ENCODE results near the gene NUDT3.

DNA sequence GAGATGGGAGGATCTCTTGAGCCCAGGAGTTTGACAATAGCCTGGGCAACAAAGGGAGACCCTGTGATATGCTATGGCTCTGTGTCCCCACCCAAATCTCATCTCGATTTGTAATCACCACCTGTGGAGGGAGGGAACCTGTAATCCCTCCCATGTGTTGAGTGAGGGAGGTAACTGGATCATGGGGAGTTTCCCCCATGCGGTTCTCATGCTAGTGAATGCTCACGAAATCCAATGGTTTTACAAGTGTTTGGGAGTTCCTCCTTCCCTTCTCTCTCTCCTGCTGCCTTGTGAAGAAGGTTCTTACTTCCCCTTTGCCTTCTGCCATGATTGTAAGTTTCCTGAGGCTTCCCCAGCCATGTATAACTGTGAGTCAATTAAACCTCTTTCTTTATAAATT lies 3.4 kb downstream of the NUDT3 start:
- TF ChIP-seq POLR2AphosphoS5 (IDR thresholded peaks at IDR 0.05; ENCODE audit: low read depth, low read length) (no peak), POLR2A (IDR thresholded peaks at IDR 0.05; ENCODE audit: low read depth, low read length) (no peak)
